GM23338 (cell line): ENCODE results near the gene ARL4D. TPM values are rescaled to one million over a fixed set of nuclear protein-coding genes. Genes with fewer than 3 reads are reported as not detected.

Source experiments
- ATAC-seq: fragments of 200-7000 bp; cut with Tn5 transposase; 3 replicates; pipeline ENCODE4 v1.9.1; 2020
- DNase-seq: peaks from one replicate; pipeline ENCODE4 v3.0.0-alpha.2; 2015; ENCODE audit warnings: low spot score
- H2AFZ ChIP-seq: fragments of 200-600 bp; sonication (generic); 2 replicates; pipeline ENCODE4 v1.8.0; 2016; ENCODE audit warnings: antibody characterized with exemption, mild to moderate bottlenecking, moderate library complexity
- H3F3A ChIP-seq: fragments of 200-600 bp; sonication (generic); replicated peaks from 2 replicates; pipeline ENCODE4 v1.8.0; 2017; ENCODE audit warnings: antibody characterized with exemption, mixed run types, low read depth
- H3K27ac ChIP-seq: fragments of 200-600 bp; sonication (generic); 2 replicates; pipeline ENCODE4 v1.6.1; 2016; ENCODE audit warnings: low read depth
- H3K27me3 ChIP-seq: fragments of 200-600 bp; sonication (generic); 2 replicates; pipeline ENCODE4 v1.8.0; 2016; ENCODE audit warnings: mild to moderate bottlenecking, mixed run types, moderate library complexity; ENCODE audit not compliant: insufficient read depth
- H3K36me3 ChIP-seq: fragments of 200-600 bp; sonication (generic); 2 replicates; pipeline ENCODE4 v1.8.0; 2016; ENCODE audit warnings: mild to moderate bottlenecking; ENCODE audit not compliant: insufficient read depth
- H3K4me1 ChIP-seq: fragments of 200-600 bp; sonication (generic); 2 replicates; pipeline ENCODE4 v1.8.0; 2016; ENCODE audit warnings: mild to moderate bottlenecking, moderate library complexity; ENCODE audit not compliant: insufficient read depth
- H3K4me2 ChIP-seq: fragments of 200-600 bp; sonication (generic); 2 replicates; pipeline ENCODE4 v1.7.1; 2017; ENCODE audit warnings: mixed run types
- H3K4me3 ChIP-seq: fragments of 200-600 bp; sonication (generic); 2 replicates; pipeline ENCODE4 v1.6.1; 2016; ENCODE audit warnings: mixed run types
- H3K79me2 ChIP-seq: fragments of 200-600 bp; sonication (generic); replicated peaks from 2 replicates; pipeline ENCODE4 v1.8.0; 2017; ENCODE audit warnings: mild to moderate bottlenecking; ENCODE audit not compliant: insufficient read depth
- H3K9me2 ChIP-seq: fragments of 200-600 bp; sonication (generic); 2 replicates; pipeline ENCODE4 v1.8.0; 2017; ENCODE audit not compliant: insufficient read depth
- H4K20me1 ChIP-seq: fragments of 200-600 bp; sonication (generic); replicated peaks from 2 replicates; pipeline ENCODE4 v1.8.0; 2017; ENCODE audit warnings: mild to moderate bottlenecking; ENCODE audit not compliant: insufficient read depth
- H3K27ac Mint-ChIP-seq: 2 replicates; pipeline ENCODE4 v1.8.0; 2020; ENCODE audit warnings: inconsistent platforms, mild to moderate bottlenecking, moderate library complexity, mixed read lengths
- H3K27me3 Mint-ChIP-seq: 3 replicates; pipeline ENCODE4 v1.8.0; 2022; ENCODE audit warnings: low read depth, mild to moderate bottlenecking, moderate library complexity, mixed read lengths, inconsistent platforms; ENCODE audit not compliant: insufficient read depth, poor library complexity
- H3K36me3 Mint-ChIP-seq: 3 replicates; pipeline ENCODE4 v1.8.0; 2021; ENCODE audit warnings: low read depth, mild to moderate bottlenecking, inconsistent platforms, moderate library complexity, mixed read lengths
- H3K4me1 Mint-ChIP-seq: 3 replicates; pipeline ENCODE4 v1.8.0; 2020; ENCODE audit warnings: mild to moderate bottlenecking, inconsistent platforms, mixed read lengths
- H3K4me3 Mint-ChIP-seq: 3 replicates; pipeline ENCODE4 v1.8.0; 2021; ENCODE audit warnings: moderate library complexity, mild to moderate bottlenecking, inconsistent platforms, mixed read lengths
- H3K9me3 Mint-ChIP-seq: 3 replicates; pipeline ENCODE4 v1.8.0; 2020; ENCODE audit warnings: moderate library complexity, mild to moderate bottlenecking, inconsistent platforms, mixed read lengths
- CTCF ChIP-seq, 2 experiments: fragments of 200-600 bp in 1 of 2; sonication (generic) in 1 of 2; conservative IDR thresholded peaks; 2 replicates each; pipeline versions ENCODE4 v1.5.1 to v1.6.1; 2016 to 2017; ENCODE audit warnings: antibody characterized with exemption in 2 of 2, low read depth in 2 of 2, mild to moderate bottlenecking in 2 of 2, moderate library complexity in 1 of 2
- ETS1 ChIP-seq: IDR thresholded peaks from 2 replicates; pipeline ENCODE4 v1.6.1; 2016; ENCODE audit warnings: antibody characterized with exemption
- EZH2 ChIP-seq: fragments of 200-600 bp; sonication (generic); IDR thresholded peaks from one replicate; pipeline ENCODE4 v1.8.0; 2017; ENCODE audit warnings: antibody characterized with exemption, mild to moderate bottlenecking, low read depth; ENCODE audit not compliant: unreplicated experiment
- EZH2phosphoT487 ChIP-seq: fragments of 200-600 bp; sonication (generic); IDR thresholded peaks from one replicate; pipeline ENCODE4 v1.8.1; 2018; ENCODE audit warnings: antibody characterized with exemption; ENCODE audit not compliant: unreplicated experiment
- JUNB ChIP-seq: IDR thresholded peaks from one replicate; pipeline ENCODE4 v1.6.1; 2016; ENCODE audit warnings: antibody characterized with exemption; ENCODE audit not compliant: unreplicated experiment
- NANOG ChIP-seq: IDR thresholded peaks from 2 replicates; pipeline ENCODE4 v1.6.1; 2016; ENCODE audit warnings: antibody characterized with exemption, borderline replicate concordance
- POLR2AphosphoS5 ChIP-seq: IDR thresholded peaks from 2 replicates; pipeline ENCODE4 v1.6.1; 2016; ENCODE audit warnings: antibody characterized with exemption, low read depth
- REST ChIP-seq: IDR thresholded peaks from one replicate; pipeline ENCODE4 v1.6.1; 2018; ENCODE audit warnings: antibody characterized with exemption; ENCODE audit not compliant: unreplicated experiment
- STAT1 ChIP-seq: IDR thresholded peaks from one replicate; pipeline ENCODE4 v1.6.1; 2016; ENCODE audit warnings: antibody characterized with exemption; ENCODE audit not compliant: unreplicated experiment
- ZNF114 ChIP-seq: fragments of 250-450 bp; sonication (Bioruptor Pico); IDR thresholded peaks from 2 replicates; pipeline ENCODE4 v1.5.0; 2020; ENCODE audit warnings: mild to moderate bottlenecking, moderate library complexity
- ZNF331 ChIP-seq: fragments of 250-450 bp; sonication (Bioruptor Pico); IDR thresholded peaks from 2 replicates; pipeline ENCODE4 v1.5.0; 2020; ENCODE audit warnings: low read depth, mild to moderate bottlenecking, moderate library complexity
- ZNF462 ChIP-seq: fragments of 250-450 bp; sonication (Bioruptor Pico); IDR thresholded peaks from 2 replicates; pipeline ENCODE4 v1.5.0; 2020; ENCODE audit warnings: mild to moderate bottlenecking, moderate library complexity
- polyA plus RNA-seq: library from polyadenylated mRNA; unstranded; fragments of >200 nt; fragmentation: Nextera tagmentation; extraction: Ambion mirVana; gene quantifications from 2 replicates; pipeline ENCODE4 v1.2.1, GENCODE V29; 2016
- total RNA-seq: library from RNA; depleted of rRNA; stranded (reverse); fragments of >200 nt; shearing (Covaris generic); gene quantifications from 2 replicates; pipeline ENCODE4 v1.2.3, GENCODE V29; 2014

The ARL4D gene
- total and polyA plus RNA-seq, 2 experiments from 2014 or later: 8.7 to 9.5 TPM

- H3K4me3 ChIP-seq: no peak overlapping the region
- H3K4me1 ChIP-seq: peaks cover 13% of the 10 kb centered on the region
- Mint-ChIP-seq H3K36me3 (peaks cover 40% of the 10 kb centered on the region), H3K4me3 (no peak overlapping the region; the same call in 2 of the 3 replicates), H3K27ac (no peak overlapping the region), H3K27me3 (peaks cover 5% of the 10 kb centered on the region), H3K9me3 (peaks cover 47% of the 10 kb centered on the region), H3K4me1 (peaks cover 5% of the 10 kb centered on the region)
- no peaks in the 10 kb centered on the region for H3K9me2 ChIP-seq
- H3K36me3 ChIP-seq: no peaks in the 10 kb centered on the region
- TF ChIP-seq ZNF114 (CRISPR knock-in tag): no peak
- no peak for TF ChIP-seq STAT1
- no peak for TF ChIP-seq EZH2phosphoT487
- TF ChIP-seq ZNF462 (CRISPR knock-in tag): no peak
- TF ChIP-seq ZNF331 (CRISPR knock-in tag): no peak
- TF ChIP-seq POLR2AphosphoS5: no peak
- TF ChIP-seq CTCF (conservative IDR thresholded peaks at IDR 0.05; ENCODE audit: low read depth in 2 of 2): no peak
- no peak for TF ChIP-seq REST
- TF ChIP-seq JUNB: no peak
- TF ChIP-seq NANOG: no peak
- TF ChIP-seq EZH2: no peak
- no peak for TF ChIP-seq ETS1
- H3K79me2 ChIP-seq: no peaks in the 10 kb centered on the region
- H2AFZ ChIP-seq: no peak overlapping the region
- H3K4me2 ChIP-seq: no peak overlapping the region
- H3K27ac ChIP-seq: no peak overlapping the region
- H3F3A ChIP-seq: 0 out of 2 replicates have a peak, but pooled peaks cover 4% of the 10 kb centered on the region
- no peaks in the 10 kb centered on the region for H4K20me1 ChIP-seq
- H3K27me3 ChIP-seq: no peaks in the 10 kb centered on the region
- DNase-seq (no peak), ATAC-seq (no peak)
Measured at GRCh38 chr17:43350888-43351361, 47.9 kb upstream of the ARL4D start.
